HepG2 (cell line): ENCODE data around the gene PDK2. TPM values are rescaled to one million over a fixed set of nuclear protein-coding genes. Genes with fewer than 3 reads are reported as not detected.

Source experiments
- ATAC-seq: fragments of 200-7000 bp; cut with Tn5 transposase; 3 replicates; pipeline ENCODE4 v1.9.1; 2020; ENCODE audit warnings: mild to moderate bottlenecking, moderate library complexity
- BruUV-seq: library from RNA; stranded (reverse); fragments of 400-500 nt; replicated peaks from 2 replicates; lab custom pipeline; 2021; lab: Mats Ljungman, UMichigan
- CTCF ChIA-PET: fragments of 300-600 bp; formaldehyde crosslinking; extraction: SDS; loops from one replicate; lab custom pipeline; 2021; ENCODE audit warnings: low total read pairs, inconsistent platforms, low intra/inter-chr PET ratio; lab: Yijun Ruan, JAX
- POLR2A ChIA-PET: fragments of 350-600 bp; sonication (Branson Sonifier 250); formaldehyde crosslinking; loops from one replicate; lab custom pipeline; 2020; ENCODE audit warnings: antibody characterized with exemption, inconsistent platforms; lab: Yijun Ruan, JAX
- DNase-seq: peaks from one replicate; pipeline ENCODE4 v3.0.0-alpha.2; 2015; ENCODE audit warnings: low spot score
- FAIRE-seq: peaks from 3 replicates; lab custom pipeline; 2011; peaks lifted over from hg19 to GRCh38; lab: Jason Lieb, UNC
- H2AFZ ChIP-seq: one replicate; pipeline ENCODE4 v1.6.1; 2011; ENCODE audit warnings: low read length, inconsistent platforms
- H3K27ac ChIP-seq: fragments of 300-600 bp; 3 replicates; pipeline ENCODE4 v1.8.0; 2011; ENCODE audit warnings: mixed run types, mild to moderate bottlenecking, mixed read lengths, low read length, inconsistent platforms; ENCODE audit not compliant: insufficient read depth; ENCODE audit errors: extremely low read length
- H3K27me3 ChIP-seq, 2 experiments: fragments of 200-600 bp in 1 of 2; 2 replicates in 1 of 2; 3 replicates in 1 of 2; pipeline versions ENCODE4 v1.6.0 to v1.8.0; 2011; ENCODE audit warnings: low read length in 2 of 2, mild to moderate bottlenecking in 2 of 2, moderate library complexity in 2 of 2, inconsistent platforms in 1 of 2; ENCODE audit not compliant: insufficient read depth in 2 of 2, control insufficient read depth in 1 of 2
- H3K36me3 ChIP-seq, 2 experiments: fragments of 200-600 bp in 1 of 2; replicated peaks in 1 of 2; 2 replicates in 1 of 2; 3 replicates in 1 of 2; pipeline versions ENCODE4 v1.5.1 to v1.8.0; 2011; ENCODE audit warnings: low read length in 2 of 2, inconsistent platforms in 1 of 2; ENCODE audit not compliant: insufficient read depth in 2 of 2, control insufficient read depth in 1 of 2
- H3K4me1 ChIP-seq: 2 replicates; pipeline ENCODE4 v1.5.1; 2012; ENCODE audit warnings: low read length, inconsistent platforms; ENCODE audit not compliant: insufficient read depth
- H3K4me2 ChIP-seq: 2 replicates; pipeline ENCODE4 v1.6.0; 2011; ENCODE audit warnings: low read depth, low read length, inconsistent platforms
- H3K4me3 ChIP-seq, 3 experiments: fragments of 200-600 bp in 1 of 3; sonication (generic), shearing (Covaris generic) in 1 of 3; replicated peaks in 1 of 3; 2 replicates each; pipeline ENCODE4 v1.5.1; 2011 to 2016; ENCODE audit warnings: low read length in 3 of 3, inconsistent platforms in 2 of 3, low read depth in 2 of 3, mild to moderate bottlenecking in 2 of 3, control low read depth in 1 of 3, mixed read lengths in 1 of 3; ENCODE audit not compliant: insufficient read depth in 1 of 3
- H3K79me2 ChIP-seq: one replicate; pipeline ENCODE4 v1.6.1; 2011; ENCODE audit warnings: low read length, inconsistent platforms; ENCODE audit not compliant: insufficient read depth
- H3K9ac ChIP-seq: 2 replicates; pipeline ENCODE4 v1.6.0; 2011; ENCODE audit warnings: mild to moderate bottlenecking, low read depth, low read length, inconsistent platforms; ENCODE audit not compliant: insufficient read depth
- H3K9me3 ChIP-seq: 2 replicates; pipeline ENCODE4 v1.5.1; 2012; ENCODE audit warnings: mild to moderate bottlenecking, low read length
- H4K20me1 ChIP-seq: 2 replicates; pipeline ENCODE4 v1.6.0; 2011; ENCODE audit warnings: inconsistent platforms, mild to moderate bottlenecking, low read length, moderate library complexity; ENCODE audit not compliant: insufficient read depth
- EZH2 ChIP-seq: conservative IDR thresholded peaks from 2 replicates; pipeline ENCODE4 v1.6.1; 2012; ENCODE audit warnings: mild to moderate bottlenecking, low read depth, low read length, moderate library complexity
- FOXJ3 ChIP-seq: sonication (generic); formaldehyde crosslinking; IDR thresholded peaks from 2 replicates; pipeline ENCODE4 v1.4.0; 2020; ENCODE audit warnings: missing genetic modification reagents, mild to moderate bottlenecking, borderline replicate concordance
- KLF12 ChIP-seq: sonication (generic); formaldehyde crosslinking; IDR thresholded peaks from 2 replicates; pipeline ENCODE4 v1.4.0; 2020; ENCODE audit warnings: missing genetic modification reagents, borderline replicate concordance
- NR1H2 ChIP-seq: sonication (generic); formaldehyde crosslinking; IDR thresholded peaks from 2 replicates; pipeline ENCODE4 v1.8.1; 2022; ENCODE audit warnings: low read depth, missing genetic modification reagents, borderline replicate concordance
- ZNF251 ChIP-seq: sonication (generic); formaldehyde crosslinking; IDR thresholded peaks from 2 replicates; pipeline ENCODE4 v1.9.0; 2021; ENCODE audit warnings: mild to moderate bottlenecking, missing genetic modification reagents
- ZNF296 ChIP-seq: sonication (generic); formaldehyde crosslinking; conservative IDR thresholded peaks from 2 replicates; pipeline ENCODE4 v1.5.0; 2020; ENCODE audit warnings: mild to moderate bottlenecking, missing genetic modification reagents
- ZNF629 ChIP-seq: sonication (generic); formaldehyde crosslinking; conservative IDR thresholded peaks from 2 replicates; pipeline ENCODE4 v1.5.0; 2020; ENCODE audit warnings: missing genetic modification reagents
- ZSCAN21 ChIP-seq: sonication (generic); formaldehyde crosslinking; IDR thresholded peaks from 2 replicates; pipeline ENCODE4 v1.8.0; 2022; ENCODE audit warnings: mild to moderate bottlenecking, missing genetic modification reagents, moderate library complexity, borderline replicate concordance
- WGBS: methylation state at CpG from one replicate; pipeline ENCODE4 v1.1.6; 2017; ENCODE audit warnings: low lambda C conversion rate; 5-methylcytosine and 5-hydroxymethylcytosine counted together
- in situ Hi-C: cut with HindIII; loops from 2 replicates; pipeline ENCODE4 v1.10.0; 2017; ENCODE audit warnings: low pct_unique_long_range_greater_than_20kb; ENCODE audit not compliant: extremely low pct_ligation_motif_present
- intact Hi-C: fragments of 100-400 bp; cut with micrococcal nuclease; formaldehyde crosslinking; loops from one replicate; pipeline ENCODE4 v1.10.0; 2022; ENCODE audit not compliant: unreplicated experiment
- polyA plus RNA-seq, 8 experiments: library from polyadenylated mRNA; depleted of rRNA in 3 of 8; stranded (reverse) in 7 of 8; unstranded in 1 of 8; fragments of >200 nt; fragmentation: Illumina TruSeq in 4 of 8; extraction: Trizol in 4 of 8; gene quantifications; 2 replicates each; pipeline versions ENCODE4 v1.2.1 to v1.2.3, GENCODE V29; 2011 to 2016; ENCODE audit warnings: low read depth in 4 of 8, missing spikeins in 1 of 8, mixed read lengths in 1 of 8; ENCODE audit not compliant: insufficient read depth in 1 of 8
- total RNA-seq, 5 experiments: library from RNA; depleted of rRNA; stranded (reverse); fragments of >200 nt; fragmentation: Illumina TruSeq; extraction: Trizol; gene quantifications; 2 replicates each; pipeline ENCODE4 v1.2.3, GENCODE V29; 2016; ENCODE audit warnings: low read depth in 1 of 5
- TF ChIP-seq, protein P1 (sequence below): sonication (generic); formaldehyde crosslinking; IDR thresholded peaks from 2 replicates; pipeline ENCODE4 v1.4.0; 2020; ENCODE audit warnings: missing genetic modification reagents
- TF ChIP-seq, protein P2 (sequence below): sonication (generic); formaldehyde crosslinking; IDR thresholded peaks from 2 replicates; pipeline ENCODE4 v1.4.0; 2020; ENCODE audit warnings: missing genetic modification reagents; ENCODE audit errors: not compliant biosample characterization

The PDK2 gene
- total and polyA plus RNA-seq, 2 of the 13 experiments (the other 11 are each of a cell fraction or from before 2014, with no cell fraction given) = 18.5 to 59.7 TPM

DNA sequence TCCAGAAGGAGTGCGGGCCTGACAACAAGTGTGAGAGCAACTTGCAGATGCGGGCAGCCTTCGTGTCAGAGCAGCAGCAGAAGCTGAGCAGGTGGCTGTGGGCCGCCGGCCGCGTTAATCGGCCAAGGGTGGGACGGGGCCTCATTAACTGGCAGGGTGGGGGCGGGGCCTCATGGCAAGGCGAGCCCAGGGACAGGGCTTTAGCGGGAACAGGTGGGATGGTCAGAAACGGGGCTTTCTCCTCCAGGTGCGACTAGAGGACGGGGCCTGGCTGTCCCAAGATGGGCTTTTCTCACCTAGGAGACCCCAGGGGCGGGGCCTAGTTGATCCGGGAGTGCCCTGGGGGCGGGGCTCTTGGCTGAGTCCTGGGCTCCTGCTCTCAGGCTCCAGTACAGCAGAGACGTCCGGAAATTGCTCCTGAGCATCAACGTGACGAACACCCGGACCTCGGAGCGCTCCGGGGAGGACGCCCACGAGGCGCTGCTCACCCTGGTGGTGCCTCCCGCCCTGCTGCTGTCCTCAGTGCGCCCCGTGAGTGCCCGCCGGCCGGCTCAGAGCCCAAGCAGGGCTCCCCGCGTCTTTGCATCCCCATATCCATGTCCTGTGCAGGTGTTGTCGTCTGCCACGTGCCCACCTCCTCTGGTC, 18.4 kb upstream of the PDK2 start:
- DNase-seq = no peak
- ChIA-PET CTCF (no interaction called here), POLR2A (no interaction called here)
- Histone ChIP-seq H3K4me1 (no peaks in the 10 kb centered on the region), H3K4me2 (no peak overlapping the region), H2AFZ (no peak overlapping the region), H3K36me3 (no peaks in the 10 kb centered on the region), H3K9me3 (no peaks in the 10 kb centered on the region), H3K4me3 (no peak overlapping the region), H4K20me1 (peaks cover 3% of the 10 kb centered on the region; the same call in 1 of the 2 replicates), H3K9ac (no peak overlapping the region), H3K27me3 (peaks cover 0 to 26% of the 10 kb centered on the region in 2 experiments; a peak in 2 of 5 replicates), H3K27ac (no peak overlapping the region), H3K79me2 (no peaks in the 10 kb centered on the region)
- no peak for TF ChIP-seq ZNF251 (CRISPR knock-in tag)
- TF ChIP-seq, protein P1, sequence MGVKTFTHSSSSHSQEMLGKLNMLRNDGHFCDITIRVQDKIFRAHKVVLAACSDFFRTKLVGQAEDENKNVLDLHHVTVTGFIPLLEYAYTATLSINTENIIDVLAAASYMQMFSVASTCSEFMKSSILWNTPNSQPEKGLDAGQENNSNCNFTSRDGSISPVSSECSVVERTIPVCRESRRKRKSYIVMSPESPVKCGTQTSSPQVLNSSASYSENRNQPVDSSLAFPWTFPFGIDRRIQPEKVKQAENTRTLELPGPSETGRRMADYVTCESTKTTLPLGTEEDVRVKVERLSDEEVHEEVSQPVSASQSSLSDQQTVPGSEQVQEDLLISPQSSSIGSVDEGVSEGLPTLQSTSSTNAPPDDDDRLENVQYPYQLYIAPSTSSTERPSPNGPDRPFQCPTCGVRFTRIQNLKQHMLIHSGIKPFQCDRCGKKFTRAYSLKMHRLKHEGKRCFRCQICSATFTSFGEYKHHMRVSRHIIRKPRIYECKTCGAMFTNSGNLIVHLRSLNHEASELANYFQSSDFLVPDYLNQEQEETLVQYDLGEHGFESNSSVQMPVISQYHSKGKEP (CRISPR knock-in tag) = no peak
- no peak for TF ChIP-seq EZH2
- no peak for ATAC-seq
- 65% methylated on average over 17 of the region's 39 CpGs for WGBS
- in situ Hi-C loops = no loop called here
- no peak for FAIRE-seq
- BruUV-seq = no TSS peak
- intact Hi-C loops = no loop called here

DNA sequence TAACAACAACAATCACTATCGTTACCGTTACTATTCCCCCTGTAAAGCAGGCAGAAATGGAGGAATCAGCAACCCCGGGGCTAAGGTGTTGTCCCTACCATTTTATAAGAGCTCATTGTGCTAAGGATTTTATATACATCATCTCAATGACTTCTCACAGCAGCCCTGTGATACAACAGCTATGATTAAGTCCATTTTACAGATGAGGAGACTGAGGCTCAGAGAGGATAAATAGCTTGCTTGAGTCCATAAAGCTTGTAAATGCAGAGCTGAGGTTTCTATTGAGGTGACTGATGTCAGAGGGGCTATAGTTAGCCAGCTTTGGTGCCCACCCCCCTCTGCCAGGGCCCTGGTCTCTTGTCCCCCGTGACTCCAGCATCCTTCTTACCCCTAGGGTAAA, 16.7 kb upstream of the PDK2 start:
- 45% methylated on average over 4 of the region's 4 CpGs for WGBS
- Histone ChIP-seq H3K9me3 (no peaks in the 10 kb centered on the region), H3K4me3 (no peak overlapping the region), H3K9ac (no peak overlapping the region), H2AFZ (no peak overlapping the region), H3K36me3 (no peaks in the 10 kb centered on the region), H3K4me1 (no peaks in the 10 kb centered on the region), H3K27ac (no peak overlapping the region)
- in situ Hi-C loops = no loop called here
- no TSS peak for BruUV-seq
- DNase-seq = no peak
- ChIA-PET CTCF (interaction anchor here (1.7 to 2.0 kb wide), 2 partner anchors 51 to 217 kb away, joined by 12 to 16 read pairs; no protein-coding TSS in a partner anchor), POLR2A (no interaction called here)
- no peak for FAIRE-seq
- TF ChIP-seq FOXJ3 (CRISPR knock-in tag) = no peak
- no peak for TF ChIP-seq KLF12 (CRISPR knock-in tag)
- TF ChIP-seq, protein P2, sequence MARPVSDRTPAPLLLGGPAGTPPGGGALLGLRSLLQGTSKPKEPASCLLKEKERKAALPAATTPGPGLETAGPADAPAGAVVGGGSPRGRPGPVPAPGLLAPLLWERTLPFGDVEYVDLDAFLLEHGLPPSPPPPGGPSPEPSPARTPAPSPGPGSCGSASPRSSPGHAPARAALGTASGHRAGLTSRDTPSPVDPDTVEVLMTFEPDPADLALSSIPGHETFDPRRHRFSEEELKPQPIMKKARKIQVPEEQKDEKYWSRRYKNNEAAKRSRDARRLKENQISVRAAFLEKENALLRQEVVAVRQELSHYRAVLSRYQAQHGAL = no peak
- peak; percentile 78 for TF ChIP-seq ZNF629
- TF ChIP-seq NR1H2 (CRISPR knock-in tag) = no peak
- TF ChIP-seq ZSCAN21 = no peak
- no peak for TF ChIP-seq ZNF296
- TF ChIP-seq, all 625 proteins: peak for 1
- H4K20me1 ChIP-seq = peaks cover 3% of the 10 kb centered on the region; the same call in 1 of the 2 replicates
- H3K79me2 ChIP-seq = no peaks in the 10 kb centered on the region
- H3K4me2 ChIP-seq = no peak overlapping the region
- peaks cover 0 to 21% of the 10 kb centered on the region in 2 experiments; a peak in 1 of 5 replicates for H3K27me3 ChIP-seq
- no peak for ATAC-seq
- intact Hi-C loops = loop anchor here (2.0 kb wide), 1 partner anchor 52 kb away; no protein-coding TSS in a partner anchor
